Suprapubic skin (tissue), 3 donors: ENCODE data around the gene HOXC6.

Experiments used
- CTCF ChIP-seq, 2 donors: fragments of 200-600 bp in 1 of 2; fragments of 450-650 bp in 1 of 2; sonication (generic) in 1 of 2; IDR thresholded peaks; one replicate each; pipeline ENCODE4 v1.5.1; 2016 to 2019; ENCODE audit warnings: antibody characterized with exemption in 2 of 2, mild to moderate bottlenecking in 1 of 2, moderate library complexity in 1 of 2
- EP300 ChIP-seq: sonication (generic); formaldehyde crosslinking; IDR thresholded peaks from one replicate; pipeline ENCODE4 v1.6.1; 2017; ENCODE audit warnings: antibody characterized with exemption
- POLR2A ChIP-seq, 2 donors: fragments of 450-650 bp; IDR thresholded peaks; one replicate each; pipeline ENCODE4 v1.6.1; 2017; ENCODE audit warnings: antibody characterized with exemption in 2 of 2, mild to moderate bottlenecking in 2 of 2, moderate library complexity in 2 of 2

DNA sequence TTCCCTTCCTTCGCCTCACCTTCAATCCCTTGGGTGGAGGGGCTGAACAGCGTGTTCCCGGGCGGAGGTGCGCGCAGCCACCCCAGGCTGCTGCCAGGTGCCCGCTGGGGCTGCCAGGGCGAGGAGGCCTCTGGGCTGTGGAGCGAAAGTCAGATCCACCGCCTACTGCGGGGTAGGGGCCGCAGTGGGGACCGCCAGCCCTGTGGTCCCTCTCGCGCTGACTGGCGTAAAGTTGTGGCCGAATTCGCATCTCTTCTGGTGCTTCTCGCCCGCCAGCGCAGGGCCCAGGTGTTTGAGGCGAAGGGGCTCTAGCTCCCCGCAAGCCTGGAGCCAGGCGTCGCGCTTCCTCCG lies 18.5 kb downstream of the HOXC6 start:
- TF ChIP-seq CTCF (IDR thresholded peaks at IDR 0.05) = no peak
- TF ChIP-seq POLR2A (IDR thresholded peaks at IDR 0.05) = no peak
- TF ChIP-seq EP300 = no peak
